ENCODE results near the gene PCOLCE2.

- TF ChIP-seq CTCF (IDR thresholded peaks at IDR 0.05), result no peak
- TF ChIP-seq POLR2A (IDR thresholded peaks at IDR 0.05), result no peak
Measured at GRCh38 chr3:142934887-142935269, 46.0 kb upstream of the PCOLCE2 start.

Data from uterus (tissue), 2 donors.